Measurements from ENCODE around the gene KIF1B.

DNA sequence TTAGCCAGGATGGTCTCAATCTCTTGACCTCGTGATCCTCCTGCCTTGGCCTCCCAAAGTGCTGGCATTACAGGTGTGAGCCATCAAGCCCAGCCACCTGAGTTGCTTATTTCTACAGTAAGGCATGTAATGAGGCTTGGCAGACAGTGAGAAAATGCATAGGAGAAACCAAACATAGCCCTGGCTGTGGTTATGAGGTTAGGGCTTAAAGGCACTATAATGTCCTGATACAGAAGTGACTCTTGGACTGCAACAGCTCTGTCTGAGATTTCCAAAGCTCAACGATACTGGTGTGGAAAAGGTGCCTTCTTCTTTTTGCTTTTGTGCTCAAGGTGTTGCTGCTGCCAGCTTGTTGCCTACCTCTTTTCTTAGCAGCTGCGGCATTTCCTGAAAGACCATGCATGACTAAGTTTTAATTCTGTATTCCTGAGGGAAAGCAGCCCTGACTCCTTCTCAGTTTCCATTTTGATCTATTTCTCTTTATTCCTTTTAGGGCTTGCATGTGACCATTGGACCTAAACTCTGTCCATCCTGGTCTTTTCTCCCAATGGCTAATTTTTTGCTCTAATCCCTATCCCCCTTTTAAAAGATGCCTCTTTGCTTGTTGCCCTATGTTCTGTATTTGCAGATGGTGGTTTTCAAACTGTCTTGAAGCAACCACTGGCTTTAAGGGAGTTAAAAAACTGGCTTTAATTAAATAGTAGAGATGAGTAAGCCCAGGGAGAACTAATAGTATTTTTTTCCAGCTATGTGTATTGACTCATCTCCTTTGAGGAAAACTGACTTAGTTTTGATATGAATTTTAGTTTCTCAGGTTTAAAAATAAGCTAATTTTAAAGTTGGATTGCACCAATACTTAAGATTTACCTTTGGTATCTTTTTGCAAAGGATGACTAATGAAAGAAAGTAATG, 70.3 kb downstream of the KIF1B start:
- TF ChIP-seq, protein P1, sequence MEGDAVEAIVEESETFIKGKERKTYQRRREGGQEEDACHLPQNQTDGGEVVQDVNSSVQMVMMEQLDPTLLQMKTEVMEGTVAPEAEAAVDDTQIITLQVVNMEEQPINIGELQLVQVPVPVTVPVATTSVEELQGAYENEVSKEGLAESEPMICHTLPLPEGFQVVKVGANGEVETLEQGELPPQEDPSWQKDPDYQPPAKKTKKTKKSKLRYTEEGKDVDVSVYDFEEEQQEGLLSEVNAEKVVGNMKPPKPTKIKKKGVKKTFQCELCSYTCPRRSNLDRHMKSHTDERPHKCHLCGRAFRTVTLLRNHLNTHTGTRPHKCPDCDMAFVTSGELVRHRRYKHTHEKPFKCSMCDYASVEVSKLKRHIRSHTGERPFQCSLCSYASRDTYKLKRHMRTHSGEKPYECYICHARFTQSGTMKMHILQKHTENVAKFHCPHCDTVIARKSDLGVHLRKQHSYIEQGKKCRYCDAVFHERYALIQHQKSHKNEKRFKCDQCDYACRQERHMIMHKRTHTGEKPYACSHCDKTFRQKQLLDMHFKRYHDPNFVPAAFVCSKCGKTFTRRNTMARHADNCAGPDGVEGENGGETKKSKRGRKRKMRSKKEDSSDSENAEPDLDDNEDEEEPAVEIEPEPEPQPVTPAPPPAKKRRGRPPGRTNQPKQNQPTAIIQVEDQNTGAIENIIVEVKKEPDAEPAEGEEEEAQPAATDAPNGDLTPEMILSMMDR (IDR thresholded peaks at IDR 0.05): no peak
- TF ChIP-seq POLR2A (IDR thresholded peaks at IDR 0.05): no peak
